Activated naive CD8-positive, alpha-beta T cell (primary cell): ENCODE data around the gene NSRP1.
"Not testable (repeated sequence)": the region's sequence is repeated elsewhere in the genome, so short reads cannot be mapped to it uniquely, and the experiment has no call there.

Experiments used
- H3K27ac Mint-ChIP-seq: one replicate; pipeline ENCODE4 v1.8.0; 2021; ENCODE audit warnings: mixed read lengths
- H3K27me3 Mint-ChIP-seq: one replicate; pipeline ENCODE4 v1.8.0; 2021; ENCODE audit warnings: mixed read lengths
- H3K36me3 Mint-ChIP-seq: one replicate; pipeline ENCODE4 v1.8.0; 2021; ENCODE audit warnings: mixed read lengths
- H3K4me1 Mint-ChIP-seq: one replicate; pipeline ENCODE4 v1.8.0; 2021; ENCODE audit warnings: low read depth, mixed read lengths
- H3K4me3 Mint-ChIP-seq: one replicate; pipeline ENCODE4 v1.8.0; 2021; ENCODE audit warnings: mild to moderate bottlenecking, mixed read lengths
- H3K9me3 Mint-ChIP-seq: one replicate; pipeline ENCODE4 v1.8.0; 2021; ENCODE audit warnings: low read depth, mixed read lengths

The NSRP1 gene

GRCh38 chr17:30101686-30102390 is 14.8 kb upstream of the NSRP1 start:
- H3K27me3 Mint-ChIP-seq = peaks cover 6% of the 10 kb centered on the region
- no peak overlapping the region for H3K4me3 Mint-ChIP-seq
- H3K27ac Mint-ChIP-seq = no peak overlapping the region
- no peaks in the 10 kb centered on the region for H3K9me3 Mint-ChIP-seq
- no peaks in the 10 kb centered on the region for H3K36me3 Mint-ChIP-seq
- peaks cover 6% of the 10 kb centered on the region for H3K4me1 Mint-ChIP-seq

- no peaks in the 10 kb centered on the region for H3K36me3 Mint-ChIP-seq
These were observed 12.7 kb upstream of the NSRP1 start for GRCh38 chr17:30103921-30104320.

GRCh38 chr17:30104575-30105339 is 11.9 kb upstream of the NSRP1 start:
- Mint-ChIP-seq H3K4me1 (peaks cover 6% of the 10 kb centered on the region), H3K4me3 (peak overlapping the region; percentile 87), H3K9me3 (no peaks in the 10 kb centered on the region), H3K27ac (no peak overlapping the region), H3K27me3 (peaks cover 3% of the 10 kb centered on the region), H3K36me3 (no peaks in the 10 kb centered on the region)

More at GRCh38 chr17:30103921-30104320, 12.7 kb upstream of the NSRP1 start:
- Mint-ChIP-seq H3K27me3 (peaks cover 3% of the 10 kb centered on the region), H3K4me3 (no peak overlapping the region), H3K4me1 (peaks cover 6% of the 10 kb centered on the region), H3K27ac (no peak overlapping the region), H3K9me3 (no peaks in the 10 kb centered on the region)

- peaks cover 18% of the 10 kb centered on the region for H3K4me1 Mint-ChIP-seq
- no peak overlapping the region for H3K4me3 Mint-ChIP-seq
- no peaks in the 10 kb centered on the region for H3K27me3 Mint-ChIP-seq
- H3K9me3 Mint-ChIP-seq = no peaks in the 10 kb centered on the region
- H3K27ac Mint-ChIP-seq = no peak overlapping the region
- no peaks in the 10 kb centered on the region for H3K36me3 Mint-ChIP-seq
These were observed 3.8 kb upstream of the NSRP1 start for GRCh38 chr17:30112794-30113193.

- Mint-ChIP-seq H3K9me3 (no peaks in the 10 kb centered on the region), H3K4me3 (no peak overlapping the region), H3K4me1 (peaks cover 22% of the 10 kb centered on the region), H3K27me3 (no peaks in the 10 kb centered on the region), H3K27ac (no peak overlapping the region), H3K36me3 (no peaks in the 10 kb centered on the region)
These were observed 3.4 kb upstream of the NSRP1 start for GRCh38 chr17:30113213-30113612.

GRCh38 chr17:30116345-30116660 is 313 bp upstream of the NSRP1 start:
- no peaks in the 10 kb centered on the region for H3K27me3 Mint-ChIP-seq
- H3K4me3 Mint-ChIP-seq = peak overlapping the region; percentile 97
- no peaks in the 10 kb centered on the region for H3K9me3 Mint-ChIP-seq
- H3K36me3 Mint-ChIP-seq = peaks cover 2% of the 10 kb centered on the region
- peak overlapping the region; percentile 98 for H3K27ac Mint-ChIP-seq
- peaks cover 46% of the 10 kb centered on the region for H3K4me1 Mint-ChIP-seq

GRCh38 chr17:30117675-30118081 is 1.1 kb downstream of the NSRP1 start:
- Mint-ChIP-seq H3K27ac (peak overlapping the region; percentile 98), H3K4me1 (peaks cover 48% of the 10 kb centered on the region)

GRCh38 chr17:30118635-30119034 is 2.0 kb downstream of the NSRP1 start:
- peaks cover 48% of the 10 kb centered on the region for H3K4me1 Mint-ChIP-seq
- H3K4me3 Mint-ChIP-seq = peak overlapping the region; percentile 97

More at GRCh38 chr17:30117675-30118081, 1.1 kb downstream of the NSRP1 start:
- Mint-ChIP-seq H3K27me3 (no peaks in the 10 kb centered on the region), H3K9me3 (no peaks in the 10 kb centered on the region), H3K4me3 (peak overlapping the region; percentile 97), H3K36me3 (peaks cover 5% of the 10 kb centered on the region)

GRCh38 chr17:30124273-30124796 is 7.7 kb downstream of the NSRP1 start:
- Mint-ChIP-seq H3K27me3 (no peaks in the 10 kb centered on the region), H3K4me1 (peaks cover 42% of the 10 kb centered on the region), H3K4me3 (no peak overlapping the region), H3K36me3 (peaks cover 5% of the 10 kb centered on the region), H3K27ac (no peak overlapping the region), H3K9me3 (no peaks in the 10 kb centered on the region)

More at GRCh38 chr17:30118635-30119034, 2.0 kb downstream of the NSRP1 start:
- not testable (repeated sequence) for H3K36me3 Mint-ChIP-seq, H3K27me3 Mint-ChIP-seq, H3K27ac Mint-ChIP-seq, H3K9me3 Mint-ChIP-seq

- H3K27ac Mint-ChIP-seq = no peak overlapping the region
These were observed 13.5 kb downstream of the NSRP1 start for GRCh38 chr17:30130121-30130520.

GRCh38 chr17:30132615-30133014 is 16.0 kb downstream of the NSRP1 start:
- peaks cover 31% of the 10 kb centered on the region for H3K4me1 Mint-ChIP-seq
- H3K9me3 Mint-ChIP-seq = no peaks in the 10 kb centered on the region
- H3K4me3 Mint-ChIP-seq = no peak overlapping the region
- no peaks in the 10 kb centered on the region for H3K27me3 Mint-ChIP-seq
- H3K36me3 Mint-ChIP-seq = peaks cover 6% of the 10 kb centered on the region
- peak overlapping the region; percentile 1 for H3K27ac Mint-ChIP-seq

More at GRCh38 chr17:30130121-30130520, 13.5 kb downstream of the NSRP1 start:
- Mint-ChIP-seq H3K27me3 (no peaks in the 10 kb centered on the region), H3K36me3 (peaks cover 6% of the 10 kb centered on the region), H3K4me1 (peaks cover 33% of the 10 kb centered on the region), H3K4me3 (no peak overlapping the region), H3K9me3 (no peaks in the 10 kb centered on the region)

- no peaks in the 10 kb centered on the region for H3K27me3 Mint-ChIP-seq
- H3K4me3 Mint-ChIP-seq = no peak overlapping the region
- peaks cover 36% of the 10 kb centered on the region for H3K4me1 Mint-ChIP-seq
- H3K27ac Mint-ChIP-seq = no peak overlapping the region
- no peaks in the 10 kb centered on the region for H3K9me3 Mint-ChIP-seq
- H3K36me3 Mint-ChIP-seq = peaks cover 6% of the 10 kb centered on the region
These were observed 16.6 kb downstream of the NSRP1 start for GRCh38 chr17:30133197-30133596.

GRCh38 chr17:30134551-30134950 is 17.9 kb downstream of the NSRP1 start:
- H3K9me3 Mint-ChIP-seq = no peaks in the 10 kb centered on the region
- H3K36me3 Mint-ChIP-seq = peaks cover 6% of the 10 kb centered on the region
- H3K4me1 Mint-ChIP-seq = peaks cover 41% of the 10 kb centered on the region
- H3K4me3 Mint-ChIP-seq = no peak overlapping the region
- no peak overlapping the region for H3K27ac Mint-ChIP-seq
- no peaks in the 10 kb centered on the region for H3K27me3 Mint-ChIP-seq

GRCh38 chr17:30137158-30137557 is 20.5 kb downstream of the NSRP1 start:
- no peak overlapping the region for H3K4me3 Mint-ChIP-seq
- H3K9me3 Mint-ChIP-seq = no peaks in the 10 kb centered on the region
- no peaks in the 10 kb centered on the region for H3K27me3 Mint-ChIP-seq
- peaks cover 6% of the 10 kb centered on the region for H3K36me3 Mint-ChIP-seq
- H3K27ac Mint-ChIP-seq = no peak overlapping the region
- H3K4me1 Mint-ChIP-seq = peaks cover 37% of the 10 kb centered on the region

GRCh38 chr17:30147860-30148259 is 31.2 kb downstream of the NSRP1 start:
- H3K36me3 Mint-ChIP-seq, H3K9me3 Mint-ChIP-seq, H3K27me3 Mint-ChIP-seq, H3K4me3 Mint-ChIP-seq: not testable (repeated sequence)
- Mint-ChIP-seq H3K4me1 (peaks cover 25% of the 10 kb centered on the region), H3K27ac (peak overlapping the region; percentile 6)
